K562 treated with DMSO at 1 percent for 12 hours (cell line): Measurements from ENCODE around the gene ART1. TPM values are rescaled to one million over a fixed set of nuclear protein-coding genes. Genes with fewer than 3 reads are reported as not detected.

ENCODE experiments used
- total RNA-seq: library from RNA; unstranded; fragments of 300-600 nt; gene quantifications from 2 replicates; pipeline ENCODE4 v1.2.3, GENCODE V29; 2022; ENCODE audit not compliant: insufficient read depth

The ART1 gene
- not detected in 2 replicates for total RNA-seq

GRCh38 chr11:3644817-3645235 is at the start of gene ART1:
ART1 (plus strand) TSS chr11:3645128; CDS start chr11:3659214, 14,086 bp downstream.

GRCh38 chr11:3641701-3642070 is 3.2 kb upstream of the ART1 start, which contains the start of gene ART5:
ART5 (minus strand) TSS chr11:3641992; CDS start chr11:3641862, 130 bp downstream.

GRCh38 chr11:3671334-3672254 is 26.7 kb downstream of the ART1 start, which contains the start of gene CHRNA10:
CHRNA10 (minus strand) TSS chr11:3671384; CDS start chr11:3671312, 72 bp downstream.

Other genes with a start within 250 kb of the ART1 start
- gene ART5, start 3.1 kb upstream of the ART1 start, total RNA-seq: not detected in 2 replicates
- 3.0 TPM in 2 replicates for gene CHRNA10, start 26.3 kb downstream of the ART1 start, total RNA-seq
- 32.5 and 93.1 TPM in 2 replicates for gene NUP98, start 152.4 kb downstream of the ART1 start, total RNA-seq
- 29.7 and 32.5 TPM in 2 replicates for gene PGAP2, start 163.4 kb downstream of the ART1 start, total RNA-seq
- gene RHOG, start 195.8 kb downstream of the ART1 start, total RNA-seq: 174 and 175 TPM in 2 replicates
- gene STIM1, start 210.5 kb downstream of the ART1 start, total RNA-seq: 27.7 and 59.5 TPM in 2 replicates